GM06990 (cell line): ENCODE data around the gene CADPS2.

ENCODE experiments used
- DNase-seq: peaks from one replicate; pipeline ENCODE4 v3.0.0-alpha.2; 2011; ENCODE audit not compliant: insufficient read length; ENCODE audit errors: extremely low read depth
- H3K27me3 ChIP-seq: replicated peaks from 2 replicates; pipeline ENCODE4 v1.6.0; 2011; ENCODE audit warnings: low read length; ENCODE audit not compliant: control insufficient read depth, insufficient read depth
- H3K36me3 ChIP-seq: 2 replicates; pipeline ENCODE4 v1.5.1; 2011; ENCODE audit warnings: low read length; ENCODE audit not compliant: control insufficient read depth, insufficient read depth
- H3K4me3 ChIP-seq: replicated peaks from 2 replicates; pipeline ENCODE4 v1.5.1; 2011; ENCODE audit warnings: low read depth, mild to moderate bottlenecking, control low read depth, low read length
- CTCF ChIP-seq: IDR thresholded peaks from 2 replicates; pipeline ENCODE4 v1.5.1; 2011; ENCODE audit warnings: low read length, control low read depth, mild to moderate bottlenecking, inconsistent platforms; ENCODE audit not compliant: insufficient read depth, poor library complexity, severe bottlenecking

CADPS2 gene

GRCh38 chr7:122727759-122728158 lies 158.5 kb downstream of the CADPS2 start:
- no peak for DNase-seq
- TF ChIP-seq CTCF: no peak
- H3K4me3 ChIP-seq: no peak overlapping the region
- H3K27me3 ChIP-seq: no peaks in the 10 kb centered on the region
- H3K36me3 ChIP-seq: no peaks in the 10 kb centered on the region

GRCh38 chr7:122727354-122727753 lies 158.9 kb downstream of the CADPS2 start:
- no peak for DNase-seq
- no peaks in the 10 kb centered on the region for H3K36me3 ChIP-seq
- no peaks in the 10 kb centered on the region for H3K27me3 ChIP-seq
- no peak for TF ChIP-seq CTCF
- no peak overlapping the region for H3K4me3 ChIP-seq

- DNase-seq: no peak
- no peak for TF ChIP-seq CTCF
These were observed 159.4 kb downstream of the CADPS2 start for GRCh38 chr7:122726881-122727280.

GRCh38 chr7:122724366-122724765 lies 161.9 kb downstream of the CADPS2 start:
- Histone ChIP-seq H3K36me3 (no peaks in the 10 kb centered on the region), H3K27me3 (no peaks in the 10 kb centered on the region), H3K4me3 (no peak overlapping the region)
- TF ChIP-seq CTCF: no peak
- DNase-seq: no peak

More at GRCh38 chr7:122726881-122727280, 159.4 kb downstream of the CADPS2 start:
- no peaks in the 10 kb centered on the region for H3K36me3 ChIP-seq
- no peak overlapping the region for H3K4me3 ChIP-seq
- H3K27me3 ChIP-seq: no peaks in the 10 kb centered on the region

DNA sequence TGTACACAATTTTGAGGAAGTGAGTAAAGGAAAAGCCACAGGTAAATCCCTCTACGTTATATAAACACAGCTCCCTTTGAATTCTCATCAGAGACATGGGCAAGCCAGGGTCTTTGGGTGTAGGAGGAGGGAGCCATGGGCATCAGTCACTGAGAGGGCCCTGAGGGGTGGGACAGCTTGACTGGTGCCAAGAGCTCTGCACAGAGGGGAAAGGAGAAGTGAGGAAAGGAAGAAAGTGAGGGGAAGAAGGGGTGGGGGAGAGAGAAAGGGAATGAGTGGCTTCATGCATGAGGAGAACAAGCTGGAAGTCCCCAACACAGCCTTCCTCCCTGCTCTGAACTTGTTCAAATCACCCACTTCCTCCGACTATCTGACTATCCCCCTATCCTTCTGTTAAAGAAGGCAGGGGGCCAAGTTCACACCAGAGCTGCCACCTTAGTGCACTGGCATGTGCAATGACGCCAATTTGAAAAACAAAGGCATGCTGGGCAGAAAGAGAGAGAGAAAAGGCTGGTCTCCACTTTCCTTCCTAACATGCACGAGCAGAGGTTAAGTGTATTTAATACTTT lies 167.2 kb downstream of the CADPS2 start:
- no peak for TF ChIP-seq CTCF
- no peaks in the 10 kb centered on the region for H3K27me3 ChIP-seq
- H3K36me3 ChIP-seq: no peaks in the 10 kb centered on the region
- DNase-seq: no peak
- H3K4me3 ChIP-seq: no peak overlapping the region
